Esophagus (tissue), 2 donors: ENCODE data around the gene CDHR2. TPM values are rescaled to one million over a fixed set of nuclear protein-coding genes. Genes with fewer than 3 reads are reported as not detected.

Experiments
- H3K27ac ChIP-seq, 2 donors: one replicate each; pipeline ENCODE4 v1.5.1; 2013; ENCODE audit warnings: low read depth in 2 of 2, mild to moderate bottlenecking in 2 of 2, inconsistent platforms in 1 of 2, low read length in 1 of 2, moderate library complexity in 1 of 2
- H3K27me3 ChIP-seq, 2 donors: one replicate each; pipeline ENCODE4 v1.6.1; 2013; ENCODE audit warnings: low read length in 2 of 2, control low read depth in 1 of 2, mild to moderate bottlenecking in 1 of 2; ENCODE audit not compliant: insufficient read depth in 2 of 2, control insufficient read depth in 1 of 2
- H3K36me3 ChIP-seq, 2 donors: one replicate each; pipeline ENCODE4 v1.6.1; 2013; ENCODE audit warnings: low read length in 1 of 2; ENCODE audit not compliant: control insufficient read depth in 2 of 2, insufficient read depth in 2 of 2
- H3K4me1 ChIP-seq, 2 donors: one replicate each; pipeline ENCODE4 v1.6.1; 2013; ENCODE audit warnings: low read length in 1 of 2; ENCODE audit not compliant: control insufficient read depth in 2 of 2, insufficient read depth in 2 of 2
- H3K4me3 ChIP-seq, 2 donors: one replicate each; pipeline ENCODE4 v1.5.1; 2013; ENCODE audit warnings: low read length in 2 of 2, mild to moderate bottlenecking in 2 of 2, low read depth in 1 of 2, moderate library complexity in 1 of 2
- H3K9me3 ChIP-seq, 2 donors: one replicate each; pipeline ENCODE4 v1.6.1; 2013; ENCODE audit warnings: mild to moderate bottlenecking in 2 of 2, low read depth in 1 of 2, low read length in 1 of 2, moderate library complexity in 1 of 2; ENCODE audit not compliant: control insufficient read depth in 2 of 2, insufficient read depth in 1 of 2
- WGBS, 2 donors: extraction: QIAGEN DNeasy Blood & Tissue Kit; methylation state at CpG; one replicate each; pipeline ENCODE4 v1.1.7; 2013; 5-methylcytosine and 5-hydroxymethylcytosine counted together
- polyA plus RNA-seq, 2 donors: library from polyadenylated mRNA; stranded (reverse); fragments of 200-250 nt; gene quantifications; one replicate each; pipeline ENCODE4 v1.2.3, GENCODE V29; 2013
- donor health status: healthy with polysubstance abuse.
- donor health status: Bipolar disorder and iron deficiency.

The CDHR2 gene
- polyA plus RNA-seq, 2 donors, result 0.01 to 0.08 TPM

- H3K27me3 ChIP-seq, result no peaks in the 10 kb centered on the region
- no peak overlapping the region for H3K4me3 ChIP-seq
- no peak overlapping the region for H3K27ac ChIP-seq
- H3K4me1 ChIP-seq, result peaks cover 7 to 12% of the 10 kb centered on the region in 2 donors
- no peaks in the 10 kb centered on the region for H3K9me3 ChIP-seq
- WGBS, 2 donors, result 91 to 93% methylated on average over 22 of the region's 22 CpGs
- no peaks in the 10 kb centered on the region for H3K36me3 ChIP-seq
These were observed 95.9 kb downstream of the CDHR2 start for GRCh38 chr5:176644878-176645670.

Other genes starting within 250 kb of the CDHR2 start
- gene KIAA1191, start 187.6 kb upstream of the CDHR2 start, polyA plus RNA-seq, result 10 to 100 TPM; 41.8 to 44.4 TPM
- gene ARL10, start 183.9 kb upstream of the CDHR2 start, polyA plus RNA-seq, result 1 to 10 TPM; 2.4 to 3.8 TPM
- gene NOP16, start 160.7 kb upstream of the CDHR2 start, polyA plus RNA-seq, result 10 to 100 TPM; 50.6 to 70.3 TPM
- gene HIGD2A, start 160.6 kb upstream of the CDHR2 start, polyA plus RNA-seq, result 100 to 1,000 TPM; 151 to 163 TPM
- gene CLTB, start 132.8 kb upstream of the CDHR2 start, polyA plus RNA-seq, result 100 to 1,000 TPM; 517 to 730 TPM
- 10 to 100 TPM in 1 of 2 donors, 1 to 10 TPM in 1; 9.7 to 12.6 TPM for gene FAF2, start 101.0 kb upstream of the CDHR2 start, polyA plus RNA-seq
- 10 to 100 TPM; 12.9 to 24.0 TPM for gene RNF44, start 11.9 kb upstream of the CDHR2 start, polyA plus RNA-seq
- under 1 TPM; 0.43 to 0.72 TPM for gene GPRIN1, start 60.8 kb downstream of the CDHR2 start, polyA plus RNA-seq
- not detected for gene SNCB, start 81.2 kb downstream of the CDHR2 start, polyA plus RNA-seq
- not detected for gene EIF4E1B, start 81.3 kb downstream of the CDHR2 start, polyA plus RNA-seq
- 10 to 100 TPM; 15.7 to 21.3 TPM for gene TSPAN17, start 98.1 kb downstream of the CDHR2 start, polyA plus RNA-seq